Stimulated activated CD4-positive, alpha-beta T cell treated with anti-CD3 and anti-CD28 coated beads, Interleukin-4, amount 100 ng/mL, for 48 hours (primary cell): ENCODE data around the gene BDH1.

Experiments
- DNase-seq, 2 donors: peaks; one replicate each; pipeline ENCODE4 v3.0.0-alpha.2; 2020; ENCODE audit warnings: low read depth in 2 of 2

The BDH1 gene

DNA sequence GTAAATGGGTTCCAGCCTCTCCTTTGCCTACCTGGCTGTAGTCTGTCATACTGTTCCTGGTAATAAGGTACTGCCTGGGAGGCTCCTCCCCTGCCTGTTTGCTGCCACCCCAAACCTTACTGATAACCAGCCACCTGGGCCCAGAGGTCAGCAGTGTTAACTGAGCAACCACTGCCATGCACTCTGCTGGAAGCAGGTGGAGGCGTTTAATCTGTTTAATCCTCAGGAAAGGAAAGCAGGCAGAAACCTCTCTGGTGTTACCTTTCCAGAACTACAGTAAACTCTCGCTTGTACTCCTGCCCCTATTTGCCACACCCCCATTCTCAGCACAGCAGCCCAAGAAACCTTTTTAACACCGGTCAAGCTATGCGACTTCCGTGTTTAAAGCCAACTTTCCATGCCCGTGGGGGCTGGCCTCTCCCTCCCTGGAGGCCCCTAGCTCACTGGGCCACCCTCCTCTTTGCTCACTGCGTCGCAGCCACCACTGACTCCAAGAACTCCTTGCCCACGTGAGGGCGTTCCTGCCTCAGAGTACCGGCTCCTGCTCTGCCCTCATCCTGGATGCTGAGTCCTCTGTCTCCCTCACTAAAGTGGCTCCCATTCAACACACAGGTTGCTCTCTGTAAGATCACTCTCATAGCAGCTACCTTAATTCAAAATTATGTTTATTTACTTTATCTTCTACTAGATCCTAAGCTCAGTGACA, 8.3 kb downstream of the BDH1 start:
- DNase-seq, result no peak

DNA sequence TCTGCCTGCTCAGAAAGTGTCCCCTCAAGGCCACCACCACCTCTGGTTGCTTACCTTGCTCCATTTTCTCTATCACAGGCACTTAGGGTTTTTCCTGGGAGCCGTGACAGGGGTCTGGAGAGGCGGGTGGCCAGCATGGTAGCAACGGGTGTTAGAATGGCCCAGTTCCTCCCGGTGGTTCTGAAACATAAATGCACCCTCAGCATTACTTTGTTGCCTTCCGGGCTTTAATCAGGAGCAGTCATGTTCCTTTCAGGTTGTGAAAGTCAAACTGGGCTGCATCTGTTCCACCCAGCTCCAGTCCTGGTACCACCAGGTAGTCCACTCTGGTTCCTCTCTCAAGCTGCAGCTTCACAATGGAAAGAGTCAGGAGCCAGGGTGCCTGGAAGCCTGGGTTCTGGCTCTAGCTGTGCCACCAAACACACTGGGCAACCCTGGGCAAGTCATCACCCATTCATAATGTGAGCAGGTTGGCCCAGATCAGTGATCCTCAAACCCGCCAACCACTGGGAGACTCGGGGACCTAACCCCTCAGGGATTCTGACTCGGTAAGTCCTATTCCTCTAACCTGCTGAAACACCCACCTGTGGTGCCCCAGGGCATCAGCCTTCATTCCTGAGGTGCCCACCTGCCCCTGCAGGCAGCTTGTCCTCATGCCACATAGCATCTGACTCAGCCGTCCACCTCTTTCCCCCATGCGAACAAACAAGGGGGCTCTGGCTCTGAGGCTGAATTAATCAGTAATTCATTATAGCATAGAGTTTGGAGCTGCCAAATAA, 9.3 kb downstream of the BDH1 start:
- no peak for DNase-seq

DNA sequence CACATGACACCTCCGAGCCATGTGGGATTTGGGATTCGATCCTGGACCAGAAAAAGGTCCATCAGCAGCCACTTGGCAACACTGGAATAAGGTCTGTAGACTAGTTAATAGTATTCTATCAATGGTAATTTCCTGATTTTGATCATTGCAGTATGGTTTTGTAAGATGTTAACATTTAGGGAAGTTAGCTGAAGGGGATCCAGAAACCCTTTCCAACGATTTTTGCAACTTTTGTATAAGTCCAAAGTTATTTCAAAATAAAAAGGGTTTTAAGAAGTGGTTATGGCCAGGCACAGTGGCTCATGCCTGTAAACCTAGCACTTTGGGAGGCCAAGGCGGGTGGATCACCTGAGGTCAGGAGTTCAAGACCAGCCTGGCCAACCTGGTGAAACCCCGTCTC, 10.2 kb downstream of the BDH1 start:
- no peak for DNase-seq

DNA sequence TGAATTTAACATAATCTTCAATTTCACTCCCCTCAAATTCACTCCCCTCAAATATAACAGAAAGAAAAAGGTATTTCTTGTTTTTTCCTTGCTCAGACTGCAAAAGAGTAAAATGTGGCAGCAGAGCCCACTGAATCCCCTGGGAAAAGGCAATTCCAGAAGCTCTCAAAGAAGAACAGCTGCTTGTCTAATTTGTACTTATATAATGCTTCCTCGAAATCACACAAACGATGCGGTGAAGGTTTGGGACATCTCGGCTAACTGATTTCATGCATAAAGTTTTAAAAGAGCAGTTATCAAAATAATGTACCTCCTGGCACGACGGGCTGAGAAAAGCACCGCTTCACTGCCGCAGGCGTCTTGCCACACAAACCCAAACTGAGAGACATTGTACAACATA, 10.7 kb downstream of the BDH1 start:
- DNase-seq, result no peak

DNA sequence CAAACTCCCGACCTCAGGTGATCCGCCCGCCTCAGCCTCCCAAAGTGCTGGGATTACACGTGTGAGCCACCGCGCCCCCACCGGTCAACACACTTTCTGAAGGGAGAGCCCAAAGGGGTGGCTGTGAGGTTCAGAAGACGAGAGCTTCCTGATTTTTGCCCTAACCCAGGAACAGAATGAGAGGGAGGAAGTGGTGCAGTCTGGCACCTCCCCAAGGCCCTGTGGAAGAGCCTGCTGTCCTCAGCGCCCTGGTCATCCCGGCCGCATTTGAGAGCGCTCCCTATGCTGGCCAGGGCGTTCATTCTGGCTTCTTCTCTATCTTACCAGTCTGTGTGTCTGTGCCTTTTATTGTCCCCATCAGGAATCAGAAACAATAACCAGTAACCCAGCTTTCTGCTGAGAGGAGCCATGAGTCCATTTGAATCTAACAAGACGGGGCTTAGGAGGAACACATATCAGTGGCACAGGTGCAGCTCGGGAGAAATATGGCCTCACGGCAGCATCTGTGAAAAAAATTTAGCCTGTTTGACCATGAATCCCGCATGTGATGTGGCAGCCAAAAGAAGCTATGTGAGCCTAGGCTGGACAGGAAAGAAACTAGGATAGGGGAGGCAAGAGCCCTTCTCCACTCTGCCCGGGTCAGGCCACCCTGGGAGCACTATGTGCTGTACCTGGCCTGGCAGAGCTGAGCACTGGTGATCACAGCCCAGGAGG, 12.9 kb downstream of the BDH1 start:
- no peak for DNase-seq

DNA sequence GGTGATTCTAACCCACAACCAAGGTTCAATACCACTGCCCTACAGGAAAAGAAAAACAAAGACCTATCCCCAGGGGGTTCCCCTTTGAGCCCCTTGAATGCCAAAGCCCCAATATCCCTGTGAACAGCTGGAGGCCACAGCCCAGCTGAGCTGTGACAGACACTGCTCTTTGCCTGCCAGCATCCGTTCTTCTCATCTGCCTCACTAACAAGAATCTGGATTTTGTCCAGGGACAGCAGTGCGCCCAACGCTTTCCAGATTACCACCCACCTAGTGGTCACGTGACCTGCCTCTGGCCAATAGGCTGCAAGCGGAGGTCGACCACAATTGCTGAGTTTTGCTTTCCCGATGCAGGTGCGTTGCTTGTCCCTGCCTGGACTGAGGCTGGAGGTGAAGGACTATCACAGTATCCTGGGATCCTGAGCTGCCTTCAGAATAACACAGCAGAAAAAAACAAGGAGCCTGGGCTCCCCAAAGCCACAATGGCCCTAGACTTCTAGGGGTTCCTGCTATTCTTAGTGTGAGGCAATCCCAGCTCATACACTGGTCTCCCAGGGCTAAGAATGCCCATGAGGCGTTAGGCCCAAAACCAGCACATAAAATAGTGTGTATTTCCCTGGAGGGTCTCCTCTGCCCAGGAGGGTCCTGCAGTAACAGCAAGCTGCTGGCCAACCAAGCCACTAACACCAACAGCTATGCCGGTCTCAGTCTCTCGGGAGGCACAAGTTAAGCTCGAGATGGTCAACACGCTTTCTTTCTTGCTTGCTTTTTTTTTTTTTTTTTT, 13.8 kb downstream of the BDH1 start:
- DNase-seq, result no peak

DNA sequence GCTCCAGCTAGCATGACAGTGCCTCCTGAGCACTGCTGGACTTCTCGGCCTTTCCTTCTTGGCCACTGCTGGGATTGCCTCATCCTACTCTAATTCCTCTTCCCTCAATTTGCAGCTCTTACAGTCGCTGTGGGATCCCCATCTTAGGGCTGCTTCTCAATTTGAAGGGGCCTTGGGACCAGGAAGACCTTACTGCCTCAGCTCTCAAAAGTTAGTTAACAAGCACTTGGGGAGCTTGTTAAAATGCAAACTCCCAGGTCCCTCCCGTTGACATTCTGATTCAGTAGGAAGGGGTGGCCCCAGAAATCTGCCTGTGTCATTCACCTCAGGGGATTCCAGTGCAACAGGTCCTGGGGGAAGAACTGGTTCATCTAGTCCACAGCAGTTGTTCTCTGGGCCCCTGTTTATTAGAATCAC, 14.8 kb downstream of the BDH1 start:
- no peak for DNase-seq

DNA sequence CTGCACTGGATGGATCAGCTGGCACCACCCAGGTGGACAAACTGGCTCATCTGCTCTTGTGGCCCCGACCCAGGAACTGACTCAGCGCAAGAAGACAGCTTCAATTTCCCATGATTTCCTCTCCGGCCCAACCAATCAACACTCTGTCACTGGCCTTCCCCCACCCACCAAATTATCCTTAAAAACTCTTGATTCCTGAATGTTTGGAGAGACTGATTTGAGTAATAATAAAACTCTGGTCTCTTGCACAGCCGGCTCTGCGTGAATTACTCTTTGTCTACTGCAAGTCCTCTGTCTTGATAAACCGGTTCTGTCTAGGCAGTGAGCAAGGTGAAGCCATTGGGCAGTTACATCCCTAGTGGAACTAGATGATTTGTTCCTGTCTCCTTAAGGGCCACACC, 16.1 kb downstream of the BDH1 start:
- DNase-seq, result no peak

DNA sequence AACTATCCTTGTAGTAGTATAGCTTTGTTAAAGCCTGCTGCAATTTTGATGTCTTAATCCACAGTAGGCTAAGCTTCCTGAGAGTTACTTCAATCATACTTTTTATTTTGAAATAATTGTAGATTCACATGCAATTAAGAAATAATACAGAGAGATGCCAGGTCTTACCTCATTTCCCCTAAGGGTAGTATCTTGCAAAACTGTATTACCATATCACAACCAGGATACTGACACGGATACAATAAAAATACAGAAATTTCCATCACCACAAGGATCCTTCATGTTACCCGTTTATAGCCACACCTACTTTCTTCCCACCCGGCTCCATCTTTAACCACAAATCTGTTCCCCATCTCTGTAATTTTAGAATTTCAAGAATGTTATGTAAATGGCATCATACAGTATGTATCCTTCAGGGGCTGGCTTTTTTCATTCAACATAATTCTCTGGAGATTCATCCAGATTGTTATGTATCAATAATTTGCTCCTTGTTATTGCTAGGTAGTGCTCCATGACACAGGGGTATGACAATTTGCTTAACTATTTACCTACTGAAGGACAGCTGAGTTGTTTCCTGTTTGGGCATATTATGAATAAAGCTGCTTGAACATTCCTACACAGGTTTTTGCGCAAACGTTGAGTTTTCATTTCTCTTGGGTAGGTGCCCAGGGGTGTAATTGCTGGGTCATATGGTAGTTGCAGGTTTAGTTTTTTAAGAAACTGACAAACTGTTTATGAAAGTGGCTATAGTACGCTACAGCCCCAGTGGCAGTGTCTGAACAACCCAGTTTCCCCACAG, 21.6 kb downstream of the BDH1 start:
- no peak for DNase-seq

DNA sequence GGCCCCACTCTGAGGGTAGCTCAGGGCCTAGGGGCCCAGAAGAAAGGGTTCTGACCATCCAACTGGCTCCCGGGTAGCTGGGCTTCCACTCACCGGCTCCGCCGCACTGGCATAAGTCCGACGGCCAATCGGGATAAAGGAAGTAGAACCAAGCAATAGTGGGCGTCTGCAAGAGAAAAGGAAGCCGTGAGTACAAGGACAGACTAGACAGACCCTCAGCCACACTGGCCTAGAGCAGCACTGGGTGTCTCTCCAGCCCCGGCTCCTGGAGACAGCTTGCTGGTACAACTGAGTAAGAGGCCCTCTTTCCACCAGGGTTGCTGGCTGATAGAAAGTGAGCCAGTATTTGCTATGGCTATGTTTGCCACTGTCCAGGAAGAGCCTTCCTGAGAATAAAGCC, 22.4 kb downstream of the BDH1 start:
- DNase-seq, result no peak

DNA sequence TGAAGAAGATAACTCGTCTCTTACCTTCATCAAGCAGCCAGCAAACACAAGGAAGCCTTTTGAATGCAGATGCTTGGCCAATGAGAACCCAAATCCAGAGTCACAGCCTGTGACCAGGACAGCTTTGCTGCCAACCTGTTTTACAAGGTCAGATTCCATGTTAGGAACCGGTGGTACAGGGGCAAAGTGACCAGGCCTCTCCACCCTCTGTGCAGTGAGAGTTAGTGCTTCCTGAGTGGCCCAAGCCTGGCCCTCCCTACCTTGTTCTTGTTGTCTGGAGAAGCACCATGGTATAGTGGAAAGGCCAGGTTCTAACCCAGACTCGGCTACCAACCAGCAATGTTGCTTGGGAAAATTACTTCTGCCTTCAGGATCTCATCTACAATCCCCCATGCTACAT, 23.4 kb downstream of the BDH1 start:
- no peak for DNase-seq

DNA sequence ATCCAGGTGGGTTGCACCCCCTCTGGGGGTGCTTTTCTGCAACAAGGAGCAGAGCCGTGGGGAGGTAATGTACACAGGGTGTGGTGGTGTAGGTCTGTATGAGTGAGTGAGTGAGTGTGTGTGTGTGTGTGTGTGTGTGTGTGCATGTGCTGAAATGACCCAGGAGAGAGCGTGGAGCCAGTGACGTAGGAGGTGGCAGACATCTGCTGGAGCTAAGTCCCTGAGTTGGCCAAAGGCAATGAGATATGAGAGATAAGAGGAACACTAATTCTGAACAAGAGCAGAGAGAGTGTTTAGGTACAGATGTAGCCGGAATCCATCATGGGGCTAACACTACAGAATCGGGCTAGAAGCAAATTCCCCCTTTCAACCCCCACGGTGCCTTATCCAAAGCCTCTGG, 27.6 kb downstream of the BDH1 start:
- DNase-seq, result no peak

DNA sequence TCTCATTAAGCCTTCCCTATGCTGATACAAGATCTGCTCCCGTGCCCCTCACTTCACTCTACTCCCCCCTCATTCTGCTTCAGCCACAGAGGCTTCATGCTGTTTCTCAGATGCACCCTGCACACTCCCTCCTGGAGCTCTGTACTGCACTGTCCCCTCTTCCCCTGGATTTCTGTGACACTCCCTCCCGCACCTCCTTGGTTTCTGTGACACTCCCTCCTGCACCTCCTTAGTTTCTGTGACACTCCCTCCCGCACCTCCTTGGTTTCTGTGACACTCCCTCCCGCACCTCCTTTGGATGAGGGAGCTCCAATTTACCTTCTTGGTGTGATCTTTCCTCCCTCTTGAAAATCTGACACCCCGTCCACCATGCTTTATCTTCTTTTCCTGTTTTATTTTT, 28.2 kb downstream of the BDH1 start:
- no peak for DNase-seq

DNA sequence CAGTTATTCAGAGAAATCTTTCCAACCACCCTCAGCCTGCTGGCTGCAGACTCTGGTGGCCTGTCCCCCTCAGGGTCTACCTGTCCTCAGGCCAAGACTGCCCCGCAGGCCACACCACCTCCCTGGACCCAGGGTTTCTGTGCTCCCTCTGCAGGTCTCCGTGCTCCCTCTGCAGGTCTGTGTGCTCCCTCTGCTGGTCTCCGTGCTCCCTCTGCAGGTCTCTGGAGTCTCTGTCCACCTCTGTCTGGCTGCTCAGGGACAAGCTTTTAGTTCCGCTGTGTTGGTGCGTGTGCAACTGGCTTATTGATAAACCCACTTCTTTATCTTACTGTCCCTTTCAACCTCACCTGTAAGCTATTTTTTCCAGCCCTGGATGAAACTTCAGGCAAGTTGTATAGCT, 30.1 kb downstream of the BDH1 start:
- no peak for DNase-seq

DNA sequence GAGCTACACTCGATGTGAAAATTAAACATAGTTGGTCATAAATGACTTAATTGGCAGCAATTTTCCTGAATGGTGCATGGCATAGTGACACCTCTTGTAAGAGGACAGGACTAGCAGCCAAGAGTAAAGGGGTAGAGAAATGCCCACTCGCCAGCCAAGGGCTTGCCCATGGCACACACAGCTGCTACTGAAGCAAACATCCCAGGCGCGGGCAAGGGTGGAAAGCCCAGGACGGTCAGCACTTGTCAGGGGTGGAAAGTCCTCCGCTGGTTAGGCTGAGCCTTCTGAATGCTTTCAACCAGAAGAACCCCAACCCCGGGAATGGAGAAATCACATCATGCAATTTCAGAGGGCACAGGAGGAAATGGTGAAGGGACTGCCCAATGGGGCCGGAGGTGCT, 31.6 kb downstream of the BDH1 start:
- DNase-seq, result no peak

DNA sequence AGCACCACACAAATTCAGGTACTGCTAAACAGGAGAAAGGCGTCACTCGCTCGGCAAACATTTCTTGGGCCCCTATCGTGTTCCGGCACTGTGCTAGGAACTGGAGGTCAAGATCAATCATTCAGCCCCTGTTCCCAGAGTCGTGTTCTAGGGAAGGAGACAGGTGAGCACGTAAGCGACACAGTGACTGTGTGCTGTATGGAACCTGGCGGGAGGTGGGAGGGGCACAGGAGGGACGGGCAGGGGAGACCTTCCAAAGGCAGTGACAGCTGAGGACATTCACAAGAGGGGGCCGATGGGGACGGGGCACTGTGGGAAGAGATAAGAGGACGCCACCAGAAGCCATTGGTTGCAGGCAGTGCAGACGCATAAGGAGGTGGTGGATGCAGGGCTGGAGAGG, 32.2 kb downstream of the BDH1 start:
- DNase-seq, result no peak

DNA sequence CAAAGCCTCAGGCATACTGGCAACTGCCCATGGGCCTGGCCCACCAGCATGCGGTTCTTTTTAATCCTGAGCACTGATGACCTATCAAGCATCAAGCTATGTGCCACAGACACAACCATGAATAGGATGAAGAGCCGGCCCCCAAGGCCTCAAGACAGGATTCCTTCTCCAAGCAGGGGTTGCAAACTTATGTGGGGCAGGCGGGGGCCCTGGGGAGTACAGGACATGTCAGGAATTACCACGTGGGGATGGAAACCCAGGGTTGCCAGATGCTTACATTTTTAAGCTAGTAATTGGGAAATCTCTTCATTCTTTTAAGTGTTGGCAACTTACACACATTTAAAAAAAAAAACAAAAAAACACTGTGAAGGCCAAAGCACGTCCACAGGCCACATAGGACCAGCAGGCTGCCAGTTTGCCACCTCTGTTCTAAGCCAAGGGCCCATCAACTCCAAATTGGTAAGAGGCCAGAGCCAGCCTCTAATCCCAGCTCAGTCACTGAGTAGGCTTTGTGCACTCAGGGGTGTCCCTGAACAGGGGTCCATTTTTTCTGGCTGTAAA, 32.8 kb downstream of the BDH1 start:
- DNase-seq, result no peak

DNA sequence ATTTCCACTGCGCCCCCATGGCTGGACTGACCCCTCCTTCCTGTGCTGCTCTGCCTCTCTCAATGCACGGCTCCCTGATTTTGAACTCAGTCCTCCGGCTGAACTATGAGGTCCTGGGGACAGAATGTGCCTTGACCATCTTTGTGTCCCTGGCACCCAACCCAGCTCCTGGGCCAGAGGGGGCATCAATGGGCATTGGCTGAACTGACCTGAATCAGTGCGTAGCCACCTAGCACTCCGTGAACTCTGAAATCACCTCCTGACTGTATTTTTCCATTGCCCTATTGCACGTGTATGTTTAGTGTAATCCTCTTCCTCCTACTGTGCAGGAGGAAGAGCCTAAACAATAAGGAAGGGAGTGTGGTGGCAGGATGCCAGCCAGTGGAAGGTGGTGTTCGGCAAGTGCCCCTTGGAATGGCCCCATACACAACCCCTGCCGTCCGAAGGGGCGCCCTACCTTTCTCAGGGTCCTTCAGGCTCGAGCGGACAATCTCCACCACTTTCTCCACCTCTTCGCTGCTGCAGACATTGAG, 33.5 kb downstream of the BDH1 start:
- no peak for DNase-seq

DNA sequence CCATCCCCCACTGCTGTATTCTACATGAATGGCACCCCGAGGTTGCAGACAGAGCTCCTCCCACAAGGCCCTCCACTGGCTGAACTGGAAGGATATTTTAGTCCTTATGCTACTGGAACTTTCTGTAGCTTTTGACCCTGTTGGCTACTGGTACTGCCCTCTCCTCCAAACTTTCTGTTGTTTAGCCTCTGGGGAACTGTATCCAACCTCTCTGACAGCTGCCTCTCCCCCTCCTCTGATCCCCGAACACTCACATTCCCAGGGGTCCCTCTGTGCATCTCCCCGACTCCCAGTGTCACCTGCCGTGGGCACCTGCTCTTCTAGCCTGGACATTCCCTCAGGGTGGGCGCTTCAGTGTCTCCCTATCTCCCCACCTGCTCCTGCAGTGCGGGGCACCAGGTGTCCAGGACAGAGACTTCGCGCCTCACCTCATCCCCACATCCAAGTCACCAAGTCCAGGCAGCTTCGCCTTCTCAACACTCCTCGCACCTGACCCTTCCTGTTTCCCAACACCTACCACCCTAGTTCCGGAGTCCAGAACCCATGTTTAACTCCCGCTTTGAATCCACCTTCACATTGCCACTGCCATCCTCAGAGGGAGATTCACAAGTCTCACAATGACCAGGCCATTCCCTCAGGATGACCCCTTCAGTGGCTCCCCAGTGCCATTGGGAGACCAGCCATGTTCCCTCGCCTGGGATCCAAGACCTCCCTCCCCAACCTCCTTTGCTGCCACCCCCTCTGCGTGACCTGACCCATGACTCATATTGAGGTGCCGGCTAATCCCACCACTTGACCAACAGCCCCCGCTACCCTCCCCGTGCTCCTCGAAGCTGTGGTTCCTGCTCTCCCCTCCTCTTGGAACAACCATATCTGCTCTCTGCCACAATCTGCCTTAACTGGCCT, 34.2 kb downstream of the BDH1 start:
- DNase-seq, result no peak
